Astrocyte (in vitro differentiated cells and primary cell): ENCODE results near the gene FLT3.

Experiments used
- EZH2 ChIP-seq: IDR thresholded peaks from 2 replicates; pipeline ENCODE4 v1.6.1; 2012; ENCODE audit warnings: mild to moderate bottlenecking, low read length, inconsistent platforms; ENCODE audit not compliant: insufficient read depth
- TF ChIP-seq, protein P1 (sequence below): IDR thresholded peaks from 2 replicates; pipeline ENCODE4 v1.5.1; 2011; ENCODE audit warnings: low read depth, mild to moderate bottlenecking, inconsistent platforms, low read length, moderate library complexity; ENCODE audit not compliant: insufficient read depth

- TF ChIP-seq, protein P1, sequence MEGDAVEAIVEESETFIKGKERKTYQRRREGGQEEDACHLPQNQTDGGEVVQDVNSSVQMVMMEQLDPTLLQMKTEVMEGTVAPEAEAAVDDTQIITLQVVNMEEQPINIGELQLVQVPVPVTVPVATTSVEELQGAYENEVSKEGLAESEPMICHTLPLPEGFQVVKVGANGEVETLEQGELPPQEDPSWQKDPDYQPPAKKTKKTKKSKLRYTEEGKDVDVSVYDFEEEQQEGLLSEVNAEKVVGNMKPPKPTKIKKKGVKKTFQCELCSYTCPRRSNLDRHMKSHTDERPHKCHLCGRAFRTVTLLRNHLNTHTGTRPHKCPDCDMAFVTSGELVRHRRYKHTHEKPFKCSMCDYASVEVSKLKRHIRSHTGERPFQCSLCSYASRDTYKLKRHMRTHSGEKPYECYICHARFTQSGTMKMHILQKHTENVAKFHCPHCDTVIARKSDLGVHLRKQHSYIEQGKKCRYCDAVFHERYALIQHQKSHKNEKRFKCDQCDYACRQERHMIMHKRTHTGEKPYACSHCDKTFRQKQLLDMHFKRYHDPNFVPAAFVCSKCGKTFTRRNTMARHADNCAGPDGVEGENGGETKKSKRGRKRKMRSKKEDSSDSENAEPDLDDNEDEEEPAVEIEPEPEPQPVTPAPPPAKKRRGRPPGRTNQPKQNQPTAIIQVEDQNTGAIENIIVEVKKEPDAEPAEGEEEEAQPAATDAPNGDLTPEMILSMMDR: no peak
- no peak for TF ChIP-seq EZH2
Observed at GRCh38 chr13:28012896-28013295, 87.5 kb downstream of the FLT3 start.
